ENCODE results near the gene TMEM101.
"Not testable (repeated sequence)": the region's sequence is repeated elsewhere in the genome, so short reads cannot be mapped to it uniquely, and the experiment has no call there.

Gene TMEM101

DNA sequence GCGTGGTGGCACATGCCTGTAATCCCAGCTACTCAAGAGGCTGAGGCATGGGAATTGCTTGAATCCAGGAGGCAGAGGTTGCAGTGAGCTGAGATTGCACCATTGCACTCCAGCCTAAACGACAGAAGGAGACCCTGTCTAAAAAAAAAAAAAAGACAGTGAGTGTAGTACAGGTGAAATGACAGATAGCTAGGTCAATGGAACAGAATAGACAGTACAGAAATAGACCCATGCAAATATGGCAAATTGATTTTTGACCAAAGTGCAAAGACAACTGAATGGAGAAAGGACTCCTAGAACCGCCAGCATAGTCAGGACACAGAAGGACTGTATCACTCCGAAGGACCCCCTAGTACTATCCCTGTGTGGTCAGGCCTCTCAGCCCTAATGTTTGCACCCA, 44.4 kb downstream of the TMEM101 start:
- in situ Hi-C loops (cut with MboI; ENCODE audit: low pct_unique_long_range_greater_than_20kb, low sequenced_read_pairs, unreplicated experiment): no loop called here
- no peak for DNase-seq (ENCODE audit: low spot score)
- TF ChIP-seq, protein P1, sequence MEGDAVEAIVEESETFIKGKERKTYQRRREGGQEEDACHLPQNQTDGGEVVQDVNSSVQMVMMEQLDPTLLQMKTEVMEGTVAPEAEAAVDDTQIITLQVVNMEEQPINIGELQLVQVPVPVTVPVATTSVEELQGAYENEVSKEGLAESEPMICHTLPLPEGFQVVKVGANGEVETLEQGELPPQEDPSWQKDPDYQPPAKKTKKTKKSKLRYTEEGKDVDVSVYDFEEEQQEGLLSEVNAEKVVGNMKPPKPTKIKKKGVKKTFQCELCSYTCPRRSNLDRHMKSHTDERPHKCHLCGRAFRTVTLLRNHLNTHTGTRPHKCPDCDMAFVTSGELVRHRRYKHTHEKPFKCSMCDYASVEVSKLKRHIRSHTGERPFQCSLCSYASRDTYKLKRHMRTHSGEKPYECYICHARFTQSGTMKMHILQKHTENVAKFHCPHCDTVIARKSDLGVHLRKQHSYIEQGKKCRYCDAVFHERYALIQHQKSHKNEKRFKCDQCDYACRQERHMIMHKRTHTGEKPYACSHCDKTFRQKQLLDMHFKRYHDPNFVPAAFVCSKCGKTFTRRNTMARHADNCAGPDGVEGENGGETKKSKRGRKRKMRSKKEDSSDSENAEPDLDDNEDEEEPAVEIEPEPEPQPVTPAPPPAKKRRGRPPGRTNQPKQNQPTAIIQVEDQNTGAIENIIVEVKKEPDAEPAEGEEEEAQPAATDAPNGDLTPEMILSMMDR (IDR thresholded peaks at IDR 0.05; ENCODE audit: extremely low read depth, insufficient read depth, missing control alignments): no peak

DNA sequence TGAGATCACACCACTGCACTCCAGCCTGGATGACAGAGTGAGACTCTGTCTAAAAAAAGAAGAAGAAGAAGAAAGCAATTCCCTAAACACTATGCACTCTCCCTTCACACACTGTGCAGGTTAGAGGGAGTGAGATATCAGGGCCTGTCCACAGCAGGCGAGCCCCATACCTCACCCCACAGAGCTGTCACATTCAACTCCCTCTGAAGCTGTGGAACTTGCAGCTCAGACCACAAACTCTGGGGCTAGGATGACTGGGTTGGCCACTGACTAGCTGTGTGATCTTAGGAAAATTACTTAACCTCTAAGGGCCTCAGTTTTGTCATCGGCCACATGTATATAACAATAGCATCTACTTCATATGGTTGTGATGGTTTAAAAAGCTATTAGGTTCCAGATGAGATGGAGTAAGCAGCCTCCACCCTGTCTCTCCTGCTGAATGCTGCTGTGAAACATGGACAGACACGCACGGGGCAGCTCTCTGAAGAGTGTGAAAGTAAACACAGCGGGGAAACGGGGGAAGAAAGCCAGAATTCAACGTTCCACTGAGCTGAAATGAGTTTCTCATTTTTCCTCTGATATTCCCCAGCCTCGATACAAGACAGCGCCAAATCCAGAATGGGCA, 47.4 kb downstream of the TMEM101 start:
- in situ Hi-C loops (cut with MboI; ENCODE audit: low pct_unique_long_range_greater_than_20kb, low sequenced_read_pairs, unreplicated experiment): no loop called here
- TF ChIP-seq, protein P1 (IDR thresholded peaks at IDR 0.05; ENCODE audit: extremely low read depth, insufficient read depth, missing control alignments): no peak
- DNase-seq (ENCODE audit: low spot score): no peak

DNA sequence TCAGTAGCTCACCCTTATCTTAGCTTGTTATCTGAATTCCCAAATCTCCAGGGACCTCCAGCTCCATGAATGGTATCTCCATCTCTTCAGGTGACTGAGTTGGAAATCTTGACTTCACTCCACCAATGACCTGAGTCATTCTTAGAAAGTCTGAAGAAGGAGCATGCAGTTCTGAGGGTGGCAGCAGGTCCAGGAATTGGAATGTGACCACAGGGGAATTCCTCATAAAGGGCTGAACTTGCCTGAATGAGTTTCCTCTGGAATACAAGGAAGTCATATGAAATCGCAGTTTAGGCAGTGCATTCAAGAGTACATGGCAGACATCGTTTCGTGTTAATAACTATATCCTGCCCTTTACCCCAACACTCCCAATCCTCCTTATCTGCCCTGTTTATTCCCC, 48.5 kb downstream of the TMEM101 start:
- in situ Hi-C loops (cut with MboI; ENCODE audit: low pct_unique_long_range_greater_than_20kb, low sequenced_read_pairs, unreplicated experiment): no loop called here
- DNase-seq (ENCODE audit: low spot score): no peak
- TF ChIP-seq, protein P1 (IDR thresholded peaks at IDR 0.05; ENCODE audit: extremely low read depth, insufficient read depth, missing control alignments): no peak

DNA sequence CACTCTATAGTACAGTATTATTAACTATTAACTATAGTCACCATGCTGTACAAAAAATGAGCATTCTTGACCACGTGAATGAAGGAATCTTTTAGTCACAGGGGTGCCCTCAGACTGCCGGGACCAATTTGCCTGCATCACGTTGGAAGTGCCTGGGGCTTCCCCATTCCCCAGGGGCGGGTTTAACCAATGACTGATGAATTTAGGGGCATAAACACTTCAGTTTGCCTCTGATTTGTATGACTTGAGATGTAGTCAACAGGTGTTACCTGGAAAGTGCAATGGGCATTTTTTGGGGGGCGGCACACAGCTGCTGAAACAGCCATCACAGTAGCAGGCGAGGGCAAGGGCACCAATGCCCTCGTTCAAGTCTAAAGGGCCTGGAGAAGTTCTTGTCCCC, 52.3 kb downstream of the TMEM101 start:
- in situ Hi-C loops (cut with MboI; ENCODE audit: low pct_unique_long_range_greater_than_20kb, low sequenced_read_pairs, unreplicated experiment): no loop called here
- TF ChIP-seq, protein P1 (IDR thresholded peaks at IDR 0.05; ENCODE audit: extremely low read depth, insufficient read depth, missing control alignments): no peak
- DNase-seq (ENCODE audit: low spot score): no peak

DNA sequence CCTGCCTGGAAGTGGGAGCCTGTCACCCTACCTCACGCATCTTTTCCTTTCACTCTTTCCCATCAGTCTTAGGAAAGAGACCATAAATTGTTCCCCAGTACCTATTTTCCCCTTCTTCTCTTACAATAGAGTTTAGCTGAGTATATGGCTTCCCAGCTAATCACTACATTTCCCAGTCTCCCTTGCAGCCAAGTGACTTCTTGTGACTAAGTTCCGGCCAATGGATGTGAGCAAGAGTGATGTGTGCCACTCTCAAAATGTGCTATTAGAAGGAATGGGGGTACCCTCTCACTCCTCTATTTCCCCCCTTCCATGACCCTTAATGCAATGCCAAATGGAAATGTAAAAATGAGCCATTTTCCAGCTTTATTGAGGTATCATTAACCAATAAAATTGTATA, 52.8 kb downstream of the TMEM101 start:
- in situ Hi-C loops (cut with MboI; ENCODE audit: low pct_unique_long_range_greater_than_20kb, low sequenced_read_pairs, unreplicated experiment): no loop called here
- TF ChIP-seq, protein P1 (IDR thresholded peaks at IDR 0.05; ENCODE audit: extremely low read depth, insufficient read depth, missing control alignments): no peak
- DNase-seq (ENCODE audit: low spot score): no peak

DNA sequence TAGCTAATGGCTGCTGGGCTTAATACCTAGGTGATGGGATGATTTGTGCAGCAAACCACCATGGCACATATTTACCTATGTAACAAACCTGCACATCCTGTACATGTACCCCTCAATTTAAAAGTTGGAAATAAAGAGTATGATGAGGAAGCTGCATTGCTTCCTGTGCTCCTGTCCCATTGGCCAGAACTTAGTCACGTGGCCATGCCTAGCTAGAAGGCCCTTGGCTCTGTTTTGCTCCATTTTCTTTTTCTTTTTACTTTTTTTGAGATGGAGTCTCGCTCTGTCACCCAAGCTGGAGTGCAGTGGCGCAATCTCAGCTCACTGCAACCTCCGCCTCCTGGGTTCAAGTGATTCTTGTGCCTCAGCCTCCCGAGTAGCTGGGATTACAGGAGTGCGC, 53.5 kb downstream of the TMEM101 start:
- DNase-seq (ENCODE audit: low spot score); in situ Hi-C loops (cut with MboI; ENCODE audit: low pct_unique_long_range_greater_than_20kb, low sequenced_read_pairs, unreplicated experiment): not testable (repeated sequence)

Measured in GM13977 (cell line).